HepG2 (cell line): Measurements from ENCODE around the gene TUBB. TPM values are rescaled to one million over a fixed set of nuclear protein-coding genes. Genes with fewer than 3 reads are reported as not detected.

ENCODE experiments used
- ATAC-seq: fragments of 200-7000 bp; cut with Tn5 transposase; 3 replicates; pipeline ENCODE4 v1.9.1; 2020; ENCODE audit warnings: mild to moderate bottlenecking, moderate library complexity
- BruUV-seq: library from RNA; stranded (reverse); fragments of 400-500 nt; replicated peaks from 2 replicates; lab custom pipeline; 2021; lab: Mats Ljungman, UMichigan
- CTCF ChIA-PET: fragments of 300-600 bp; formaldehyde crosslinking; extraction: SDS; loops from one replicate; lab custom pipeline; 2021; ENCODE audit warnings: low total read pairs, inconsistent platforms, low intra/inter-chr PET ratio; lab: Yijun Ruan, JAX
- POLR2A ChIA-PET: fragments of 350-600 bp; sonication (Branson Sonifier 250); formaldehyde crosslinking; loops from one replicate; lab custom pipeline; 2020; ENCODE audit warnings: antibody characterized with exemption, inconsistent platforms; lab: Yijun Ruan, JAX
- DNase-seq: peaks from one replicate; pipeline ENCODE4 v3.0.0-alpha.2; 2015; ENCODE audit warnings: low spot score
- FAIRE-seq: peaks from 3 replicates; lab custom pipeline; 2011; peaks lifted over from hg19 to GRCh38; lab: Jason Lieb, UNC
- H2AFZ ChIP-seq: one replicate; pipeline ENCODE4 v1.6.1; 2011; ENCODE audit warnings: low read length, inconsistent platforms
- H3K27ac ChIP-seq: fragments of 300-600 bp; 3 replicates; pipeline ENCODE4 v1.8.0; 2011; ENCODE audit warnings: mixed run types, mild to moderate bottlenecking, mixed read lengths, low read length, inconsistent platforms; ENCODE audit not compliant: insufficient read depth; ENCODE audit errors: extremely low read length
- H3K27me3 ChIP-seq, 2 experiments: fragments of 200-600 bp in 1 of 2; 2 replicates in 1 of 2; 3 replicates in 1 of 2; pipeline versions ENCODE4 v1.6.0 to v1.8.0; 2011; ENCODE audit warnings: low read length in 2 of 2, mild to moderate bottlenecking in 2 of 2, moderate library complexity in 2 of 2, inconsistent platforms in 1 of 2; ENCODE audit not compliant: insufficient read depth in 2 of 2, control insufficient read depth in 1 of 2
- H3K36me3 ChIP-seq, 2 experiments: fragments of 200-600 bp in 1 of 2; replicated peaks in 1 of 2; 2 replicates in 1 of 2; 3 replicates in 1 of 2; pipeline versions ENCODE4 v1.5.1 to v1.8.0; 2011; ENCODE audit warnings: low read length in 2 of 2, inconsistent platforms in 1 of 2; ENCODE audit not compliant: insufficient read depth in 2 of 2, control insufficient read depth in 1 of 2
- H3K4me1 ChIP-seq: 2 replicates; pipeline ENCODE4 v1.5.1; 2012; ENCODE audit warnings: low read length, inconsistent platforms; ENCODE audit not compliant: insufficient read depth
- H3K4me2 ChIP-seq: 2 replicates; pipeline ENCODE4 v1.6.0; 2011; ENCODE audit warnings: low read depth, low read length, inconsistent platforms
- H3K4me3 ChIP-seq, 3 experiments: fragments of 200-600 bp in 1 of 3; sonication (generic), shearing (Covaris generic) in 1 of 3; replicated peaks in 1 of 3; 2 replicates each; pipeline ENCODE4 v1.5.1; 2011 to 2016; ENCODE audit warnings: low read length in 3 of 3, inconsistent platforms in 2 of 3, low read depth in 2 of 3, mild to moderate bottlenecking in 2 of 3, control low read depth in 1 of 3, mixed read lengths in 1 of 3; ENCODE audit not compliant: insufficient read depth in 1 of 3
- H3K79me2 ChIP-seq: one replicate; pipeline ENCODE4 v1.6.1; 2011; ENCODE audit warnings: low read length, inconsistent platforms; ENCODE audit not compliant: insufficient read depth
- H3K9ac ChIP-seq: 2 replicates; pipeline ENCODE4 v1.6.0; 2011; ENCODE audit warnings: mild to moderate bottlenecking, low read depth, low read length, inconsistent platforms; ENCODE audit not compliant: insufficient read depth
- H3K9me3 ChIP-seq: 2 replicates; pipeline ENCODE4 v1.5.1; 2012; ENCODE audit warnings: mild to moderate bottlenecking, low read length
- H4K20me1 ChIP-seq: 2 replicates; pipeline ENCODE4 v1.6.0; 2011; ENCODE audit warnings: inconsistent platforms, mild to moderate bottlenecking, low read length, moderate library complexity; ENCODE audit not compliant: insufficient read depth
- ATF7-NPFF ChIP-seq: sonication (generic); formaldehyde crosslinking; IDR thresholded peaks from 2 replicates; pipeline ENCODE4 v1.8.1; 2023; ENCODE audit warnings: mild to moderate bottlenecking, low read depth, missing genetic modification reagents, moderate library complexity
- DNMT3B ChIP-seq: conservative IDR thresholded peaks from 2 replicates; pipeline ENCODE4 v1.6.1; 2016; ENCODE audit warnings: missing biosample characterization, control low read depth
- SCMH1 ChIP-seq: sonication (generic); formaldehyde crosslinking; IDR thresholded peaks from 2 replicates; pipeline ENCODE4 v1.9.0; 2021; ENCODE audit warnings: missing genetic modification reagents, mild to moderate bottlenecking, borderline replicate concordance
- SIN3B ChIP-seq: fragments of 150-350 bp; IDR thresholded peaks from 2 replicates; pipeline ENCODE4 v1.6.1; 2014; ENCODE audit warnings: low read length
- SMYD3 ChIP-seq: sonication (generic); formaldehyde crosslinking; IDR thresholded peaks from 2 replicates; pipeline ENCODE4 v1.8.1; 2023; ENCODE audit warnings: mild to moderate bottlenecking, missing genetic modification reagents
- SNAPC2 ChIP-seq: sonication (generic); formaldehyde crosslinking; IDR thresholded peaks from 2 replicates; pipeline ENCODE4 v1.8.1; 2022; ENCODE audit warnings: mild to moderate bottlenecking, missing genetic modification reagents
- TEAD3 ChIP-seq: optimal IDR thresholded peaks from 2 replicates; pipeline ENCODE3; 2016; ENCODE audit warnings: borderline replicate concordance
- ZNF180 ChIP-seq: sonication (generic); formaldehyde crosslinking; IDR thresholded peaks from 2 replicates; pipeline ENCODE4 v1.4.0; 2020; ENCODE audit warnings: low read depth, missing genetic modification reagents, borderline replicate concordance
- ZNF225 ChIP-seq: sonication (generic); formaldehyde crosslinking; IDR thresholded peaks from 2 replicates; pipeline ENCODE4 v1.4.0; 2020; ENCODE audit warnings: mild to moderate bottlenecking, missing genetic modification reagents
- ZNF761 ChIP-seq: sonication (generic); formaldehyde crosslinking; conservative IDR thresholded peaks from 2 replicates; pipeline ENCODE4 v1.4.0; 2020; ENCODE audit warnings: mild to moderate bottlenecking, missing genetic modification reagents
- ZSCAN12 ChIP-seq: sonication (generic); formaldehyde crosslinking; IDR thresholded peaks from 2 replicates; pipeline ENCODE4 v1.9.0; 2021; ENCODE audit warnings: mild to moderate bottlenecking, missing genetic modification reagents
- whole genome bisulfite sequencing: methylation state at CpG from one replicate; pipeline ENCODE4 v1.1.6; 2017; ENCODE audit warnings: low lambda C conversion rate; 5-methylcytosine and 5-hydroxymethylcytosine counted together
- in situ Hi-C: cut with HindIII; loops from 2 replicates; pipeline ENCODE4 v1.10.0; 2017; ENCODE audit warnings: low pct_unique_long_range_greater_than_20kb; ENCODE audit not compliant: extremely low pct_ligation_motif_present
- intact Hi-C: fragments of 100-400 bp; cut with micrococcal nuclease; formaldehyde crosslinking; loops from one replicate; pipeline ENCODE4 v1.10.0; 2022; ENCODE audit not compliant: unreplicated experiment
- polyA plus RNA-seq, 8 experiments: library from polyadenylated mRNA; depleted of rRNA in 3 of 8; stranded (reverse) in 7 of 8; unstranded in 1 of 8; fragments of >200 nt; fragmentation: Illumina TruSeq in 4 of 8; extraction: Trizol in 4 of 8; gene quantifications; 2 replicates each; pipeline versions ENCODE4 v1.2.1 to v1.2.3, GENCODE V29; 2011 to 2016; ENCODE audit warnings: low read depth in 4 of 8, missing spikeins in 1 of 8, mixed read lengths in 1 of 8; ENCODE audit not compliant: insufficient read depth in 1 of 8
- total RNA-seq, 5 experiments: library from RNA; depleted of rRNA; stranded (reverse); fragments of >200 nt; fragmentation: Illumina TruSeq; extraction: Trizol; gene quantifications; 2 replicates each; pipeline ENCODE4 v1.2.3, GENCODE V29; 2016; ENCODE audit warnings: low read depth in 1 of 5
- TF ChIP-seq, protein P1 (sequence below): sonication (generic); formaldehyde crosslinking; IDR thresholded peaks from 2 replicates; pipeline ENCODE4 v1.4.0; 2020; ENCODE audit warnings: missing genetic modification reagents, borderline replicate concordance
- TF ChIP-seq, protein P2 (sequence below): sonication (generic); formaldehyde crosslinking; IDR thresholded peaks from 2 replicates; pipeline ENCODE4 v1.5.1; 2020; ENCODE audit warnings: mild to moderate bottlenecking, moderate library complexity, missing genetic modification reagents

TUBB gene
- total and polyA plus RNA-seq, 2 of the 13 experiments (the other 11 are each of a cell fraction or from before 2014, with no cell fraction given) = 911 to 1,163 TPM

DNA sequence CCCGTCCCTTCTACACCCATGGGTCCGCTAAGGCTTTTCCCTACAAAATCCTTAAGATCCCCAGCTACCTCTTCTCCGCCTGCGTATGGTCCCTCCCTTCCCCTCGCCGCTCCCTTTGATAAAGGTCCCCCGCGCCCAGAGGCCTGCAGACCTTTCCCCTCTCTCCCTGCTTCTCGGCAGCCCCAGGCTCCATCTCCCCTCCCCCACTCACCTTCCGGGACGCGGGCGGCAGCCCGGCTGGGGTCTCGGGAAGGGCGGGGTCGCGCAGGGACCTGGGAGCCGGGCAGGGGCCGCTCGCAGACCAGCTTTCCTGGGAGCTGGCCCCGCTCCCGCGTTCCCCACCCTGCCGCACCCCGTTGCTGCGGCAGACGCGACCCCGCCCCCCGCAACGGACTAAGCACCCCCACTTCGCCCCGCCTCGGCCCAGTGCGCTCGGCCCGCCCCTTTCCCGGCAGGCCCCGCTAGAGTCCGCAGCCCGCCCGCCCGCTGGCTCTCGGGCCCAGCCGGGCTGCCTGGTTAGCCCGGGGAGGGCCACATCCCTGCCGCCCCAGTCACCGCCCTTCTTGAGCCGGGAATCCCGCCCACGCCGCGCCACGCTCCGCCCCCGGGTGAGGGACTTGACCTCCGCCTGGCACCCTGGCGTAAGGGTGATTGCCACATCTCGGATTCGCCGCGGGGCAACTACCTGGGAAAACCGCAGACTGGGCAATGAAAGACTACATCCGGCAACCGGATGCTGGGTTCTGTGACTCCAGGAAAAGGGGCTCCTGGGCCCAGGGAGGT, 22.4 kb downstream of the TUBB start, which contains the start of gene FLOT1 (continued):
- TF ChIP-seq, protein P1, sequence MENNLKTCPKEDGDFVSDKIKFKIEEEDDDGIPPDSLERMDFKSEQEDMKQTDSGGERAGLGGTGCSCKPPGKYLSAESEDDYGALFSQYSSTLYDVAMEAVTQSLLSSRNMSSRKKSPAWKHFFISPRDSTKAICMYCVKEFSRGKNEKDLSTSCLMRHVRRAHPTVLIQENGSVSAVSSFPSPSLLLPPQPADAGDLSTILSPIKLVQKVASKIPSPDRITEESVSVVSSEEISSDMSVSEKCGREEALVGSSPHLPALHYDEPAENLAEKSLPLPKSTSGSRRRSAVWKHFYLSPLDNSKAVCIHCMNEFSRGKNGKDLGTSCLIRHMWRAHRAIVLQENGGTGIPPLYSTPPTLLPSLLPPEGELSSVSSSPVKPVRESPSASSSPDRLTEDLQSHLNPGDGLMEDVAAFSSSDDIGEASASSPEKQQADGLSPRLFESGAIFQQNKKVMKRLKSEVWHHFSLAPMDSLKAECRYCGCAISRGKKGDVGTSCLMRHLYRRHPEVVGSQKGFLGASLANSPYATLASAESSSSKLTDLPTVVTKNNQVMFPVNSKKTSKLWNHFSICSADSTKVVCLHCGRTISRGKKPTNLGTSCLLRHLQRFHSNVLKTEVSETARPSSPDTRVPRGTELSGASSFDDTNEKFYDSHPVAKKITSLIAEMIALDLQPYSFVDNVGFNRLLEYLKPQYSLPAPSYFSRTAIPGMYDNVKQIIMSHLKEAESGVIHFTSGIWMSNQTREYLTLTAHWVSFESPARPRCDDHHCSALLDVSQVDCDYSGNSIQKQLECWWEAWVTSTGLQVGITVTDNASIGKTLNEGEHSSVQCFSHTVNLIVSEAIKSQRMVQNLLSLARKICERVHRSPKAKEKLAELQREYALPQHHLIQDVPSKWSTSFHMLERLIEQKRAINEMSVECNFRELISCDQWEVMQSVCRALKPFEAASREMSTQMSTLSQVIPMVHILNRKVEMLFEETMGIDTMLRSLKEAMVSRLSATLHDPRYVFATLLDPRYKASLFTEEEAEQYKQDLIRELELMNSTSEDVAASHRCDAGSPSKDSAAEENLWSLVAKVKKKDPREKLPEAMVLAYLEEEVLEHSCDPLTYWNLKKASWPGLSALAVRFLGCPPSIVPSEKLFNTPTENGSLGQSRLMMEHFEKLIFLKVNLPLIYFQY = peak; percentile 95; the same call in 1 of the 2 replicates
- peak; percentile 19; the same call in 1 of the 2 replicates for TF ChIP-seq ZNF761 (CRISPR knock-in tag)

DNA sequence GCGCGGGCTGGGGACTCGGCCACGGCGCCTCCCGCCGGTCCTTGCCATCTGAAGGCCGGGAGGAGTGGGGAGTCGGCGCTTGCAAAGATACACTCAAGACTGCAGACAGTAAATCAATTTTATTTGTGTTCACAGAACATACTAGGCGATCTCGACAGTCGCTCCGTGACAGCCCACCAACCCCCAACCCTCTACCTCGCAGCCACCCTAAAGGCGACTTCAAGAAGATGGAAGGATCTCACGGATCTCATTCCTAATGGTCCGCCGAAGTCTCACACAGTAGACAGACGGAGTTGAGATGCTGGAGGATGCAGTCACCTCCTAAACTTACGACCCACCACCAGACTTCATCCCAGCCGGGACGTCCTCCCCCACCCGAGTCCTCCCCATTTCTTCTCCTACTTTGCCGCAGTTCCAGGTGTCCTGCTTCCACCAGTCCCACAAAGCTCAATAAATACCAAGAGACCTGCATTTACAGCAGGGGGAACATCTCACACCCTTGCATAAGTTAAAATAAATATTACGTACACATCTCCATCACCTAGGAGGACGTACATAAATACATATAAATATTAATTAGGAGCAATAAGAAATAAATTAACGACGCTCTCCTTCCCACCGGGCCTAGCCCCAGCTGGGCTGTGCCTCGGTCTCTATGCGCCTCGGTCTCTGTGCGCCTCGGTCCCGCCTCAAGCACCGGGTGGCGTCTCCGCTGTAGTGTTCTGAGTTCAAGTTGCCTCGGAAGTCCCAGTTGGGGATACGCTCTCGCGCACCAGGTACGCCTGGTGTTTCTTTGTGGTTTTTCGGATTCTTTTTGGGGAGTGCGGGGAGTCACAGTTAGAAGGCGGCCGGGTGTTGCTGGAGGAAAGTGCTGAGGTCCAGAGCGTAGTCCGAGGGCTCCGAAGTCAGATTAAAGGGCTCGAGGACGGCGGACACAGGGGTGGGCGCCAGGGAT, 23.2 kb downstream of the TUBB start:
- Histone ChIP-seq H3K4me1 (peaks cover 78% of the 10 kb centered on the region), H3K79me2 (peaks cover 27% of the 10 kb centered on the region)
- BruUV-seq = TSS peak; percentile 98
- no peak for TF ChIP-seq SIN3B
- TF ChIP-seq ATF7-NPFF (CRISPR knock-in tag) = no peak
- TF ChIP-seq ZNF180 = 0 out of 2 replicates have a peak, but pooled peaks have one; percentile 18
- TF ChIP-seq, protein P2, sequence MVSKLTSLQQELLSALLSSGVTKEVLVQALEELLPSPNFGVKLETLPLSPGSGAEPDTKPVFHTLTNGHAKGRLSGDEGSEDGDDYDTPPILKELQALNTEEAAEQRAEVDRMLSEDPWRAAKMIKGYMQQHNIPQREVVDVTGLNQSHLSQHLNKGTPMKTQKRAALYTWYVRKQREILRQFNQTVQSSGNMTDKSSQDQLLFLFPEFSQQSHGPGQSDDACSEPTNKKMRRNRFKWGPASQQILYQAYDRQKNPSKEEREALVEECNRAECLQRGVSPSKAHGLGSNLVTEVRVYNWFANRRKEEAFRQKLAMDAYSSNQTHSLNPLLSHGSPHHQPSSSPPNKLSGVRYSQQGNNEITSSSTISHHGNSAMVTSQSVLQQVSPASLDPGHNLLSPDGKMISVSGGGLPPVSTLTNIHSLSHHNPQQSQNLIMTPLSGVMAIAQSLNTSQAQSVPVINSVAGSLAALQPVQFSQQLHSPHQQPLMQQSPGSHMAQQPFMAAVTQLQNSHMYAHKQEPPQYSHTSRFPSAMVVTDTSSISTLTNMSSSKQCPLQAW = peak; percentile 64; the same call in 1 of the 2 replicates
- TF ChIP-seq ZSCAN12 (CRISPR knock-in tag) = peak; percentile 30; the same call in 1 of the 2 replicates
- peak; percentile 17; the same call in 1 of the 2 replicates for TF ChIP-seq SMYD3 (CRISPR knock-in tag)
- TF ChIP-seq TEAD3 (CRISPR knock-in tag) = peak; percentile 3
- no peak; the same call in 1 of the 2 replicates for TF ChIP-seq ZNF225 (CRISPR knock-in tag)
- TF ChIP-seq SCMH1 = no peak
- no peak for TF ChIP-seq SNAPC2 (CRISPR knock-in tag)
- no peak; the same call in 1 of the 2 replicates for TF ChIP-seq DNMT3B (CRISPR knock-in tag)

More for the DNA sequence above, 23.2 kb downstream of the TUBB start:
- Histone ChIP-seq H3K4me3 (peak overlapping the region; percentile 91 to 98 (median 98)), H4K20me1 (peaks cover 15% of the 10 kb centered on the region), H3K4me2 (peak overlapping the region; percentile 91), H3K27me3 (no peaks in the 10 kb centered on the region; a peak in 1 of 5 replicates), H3K9ac (peak overlapping the region; percentile 94), H2AFZ (no peak overlapping the region), H3K27ac (peak overlapping the region; percentile 81), H3K36me3 (peaks cover 7 to 14% of the 10 kb centered on the region in 2 experiments), H3K9me3 (no peaks in the 10 kb centered on the region)
- CTCF ChIA-PET = interaction anchor here (0.7 to 1.5 kb wide), 3 partner anchors 39 to 85 kb away, joined by 3 to 6 read pairs (median 3); no protein-coding TSS in a partner anchor
- 1% methylated on average over 53 of the region's 55 CpGs for WGBS
- no peak for DNase-seq
- no peak; the same call in 2 of the 3 replicates for ATAC-seq
- no peak for FAIRE-seq
- POLR2A ChIA-PET = interaction anchor here (0.7 to 16.9 kb wide), 30 partner anchors 9 to 139 kb away, joined by 3 to 414 read pairs (median 8); partner anchors contain the start of genes MDC1 and NRM
- intact Hi-C loops (loop anchor here (1.0 kb wide), 4 partner anchors 21 to 85 kb away; no protein-coding TSS in a partner anchor), in situ Hi-C loops (loop anchor here (5.0 kb wide), 2 partner anchors 84 to 134 kb away; no protein-coding TSS in a partner anchor)
